Testis (tissue), 3 donors: ENCODE measurements around the gene LHFPL4. TPM values are rescaled to one million over a fixed set of nuclear protein-coding genes. Genes with fewer than 3 reads are reported as not detected.

Experiments
- DNase-seq: peaks from one replicate; pipeline ENCODE4 v3.0.0-alpha.2; 2019
- H3K27ac ChIP-seq, 2 donors: fragments of 200-600 bp; sonication (generic); one replicate each; pipeline ENCODE4 v1.5.1; 2019
- H3K27me3 ChIP-seq: fragments of 200-600 bp; sonication (generic); one replicate; pipeline ENCODE4 v1.5.1; 2019
- H3K36me3 ChIP-seq: fragments of 200-600 bp; sonication (generic); one replicate; pipeline ENCODE4 v1.5.1; 2017; ENCODE audit warnings: low read depth; ENCODE audit errors: missing control alignments
- H3K4me1 ChIP-seq: fragments of 200-600 bp; sonication (generic); one replicate; pipeline ENCODE4 v1.5.1; 2019
- H3K4me3 ChIP-seq, 2 donors: fragments of 200-600 bp; sonication (generic); one replicate each; pipeline ENCODE4 v1.5.1; 2017 to 2019
- H3K9me3 ChIP-seq: fragments of 200-600 bp; sonication (generic); one replicate; pipeline ENCODE4 v1.5.1; 2017
- POLR2A ChIP-seq: fragments of 450-650 bp; IDR thresholded peaks from one replicate; pipeline ENCODE4 v1.6.1; 2017; ENCODE audit warnings: antibody characterized with exemption, mild to moderate bottlenecking, moderate library complexity
- WGBS, 2 donors: methylation state at CpG; one replicate each; pipeline ENCODE4 v1.1.5; 2018; 5-methylcytosine and 5-hydroxymethylcytosine counted together
- intact Hi-C: fragments of 100-400 bp; cut with DNase I; formaldehyde crosslinking; loops from one replicate; pipeline ENCODE4 v1.15.1; 2023; ENCODE audit warnings: low total_unique reads
- polyA plus RNA-seq: library from polyadenylated mRNA; stranded (reverse); fragments of 350-450 nt; fragmentation: Illumina TruSeq; extraction: RNeasy Lipid Tissue Mini Kit (QIAGEN cat#74804); gene quantifications from one replicate; pipeline ENCODE4 v1.2.3, GENCODE V29; 2014; ENCODE audit warnings: low read depth, low replicate concordance; ENCODE audit not compliant: insufficient read depth
- total RNA-seq, 2 donors: library from RNA; depleted of rRNA; stranded (reverse); fragments of >200 nt; gene quantifications; one replicate each; pipeline ENCODE4 v1.2.3, GENCODE V29; 2016
- TF ChIP-seq, protein P1 (sequence below), 3 experiments: fragments of 450-650 bp in 2 of 3; fragments of 200-600 bp in 1 of 3; sonication (generic) in 1 of 3; IDR thresholded peaks; one replicate each; pipeline ENCODE4 v1.5.1; 2016 to 2019; ENCODE audit warnings: antibody characterized with exemption in 3 of 3, mild to moderate bottlenecking in 2 of 3, moderate library complexity in 1 of 3

Gene LHFPL4
- total and polyA plus RNA-seq, 3 donors from 2014 or later = 1.3 to 2.3 (median 1.3) TPM

GRCh38 chr3:9450991-9451390 lies 102.6 kb downstream of the LHFPL4 start:
- Histone ChIP-seq H3K27ac (no peak overlapping the region), H3K4me3 (no peak overlapping the region), H3K4me1 (no peaks in the 10 kb centered on the region), H3K9me3 (no peaks in the 10 kb centered on the region), H3K27me3 (no peaks in the 10 kb centered on the region), H3K36me3 (no peaks in the 10 kb centered on the region)
- intact Hi-C loops = no loop called here
- DNase-seq = no peak
- WGBS, 2 donors = 93 to 94% methylated on average over 2 of the region's 2 CpGs
- TF ChIP-seq, protein P1, sequence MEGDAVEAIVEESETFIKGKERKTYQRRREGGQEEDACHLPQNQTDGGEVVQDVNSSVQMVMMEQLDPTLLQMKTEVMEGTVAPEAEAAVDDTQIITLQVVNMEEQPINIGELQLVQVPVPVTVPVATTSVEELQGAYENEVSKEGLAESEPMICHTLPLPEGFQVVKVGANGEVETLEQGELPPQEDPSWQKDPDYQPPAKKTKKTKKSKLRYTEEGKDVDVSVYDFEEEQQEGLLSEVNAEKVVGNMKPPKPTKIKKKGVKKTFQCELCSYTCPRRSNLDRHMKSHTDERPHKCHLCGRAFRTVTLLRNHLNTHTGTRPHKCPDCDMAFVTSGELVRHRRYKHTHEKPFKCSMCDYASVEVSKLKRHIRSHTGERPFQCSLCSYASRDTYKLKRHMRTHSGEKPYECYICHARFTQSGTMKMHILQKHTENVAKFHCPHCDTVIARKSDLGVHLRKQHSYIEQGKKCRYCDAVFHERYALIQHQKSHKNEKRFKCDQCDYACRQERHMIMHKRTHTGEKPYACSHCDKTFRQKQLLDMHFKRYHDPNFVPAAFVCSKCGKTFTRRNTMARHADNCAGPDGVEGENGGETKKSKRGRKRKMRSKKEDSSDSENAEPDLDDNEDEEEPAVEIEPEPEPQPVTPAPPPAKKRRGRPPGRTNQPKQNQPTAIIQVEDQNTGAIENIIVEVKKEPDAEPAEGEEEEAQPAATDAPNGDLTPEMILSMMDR (IDR thresholded peaks at IDR 0.05) = no peak
- no peak for TF ChIP-seq POLR2A

- H3K36me3 ChIP-seq = no peaks in the 10 kb centered on the region
- no peaks in the 10 kb centered on the region for H3K27me3 ChIP-seq
- no peaks in the 10 kb centered on the region for H3K4me1 ChIP-seq
- TF ChIP-seq POLR2A = no peak
- TF ChIP-seq, protein P1 (IDR thresholded peaks at IDR 0.05) = no peak
- no peak overlapping the region for H3K4me3 ChIP-seq
- DNase-seq = no peak
- H3K9me3 ChIP-seq = no peaks in the 10 kb centered on the region
- 86 to 89% methylated on average over 1 of the region's 1 CpG for WGBS, 2 donors
- intact Hi-C loops = no loop called here
- H3K27ac ChIP-seq = no peak overlapping the region
Measured at GRCh38 chr3:9450126-9450525, 103.5 kb downstream of the LHFPL4 start.

- no peak overlapping the region for H3K4me3 ChIP-seq
- H3K36me3 ChIP-seq = no peaks in the 10 kb centered on the region
- no peaks in the 10 kb centered on the region for H3K9me3 ChIP-seq
- TF ChIP-seq, protein P1 (IDR thresholded peaks at IDR 0.05) = no peak
- no peak for TF ChIP-seq POLR2A
- intact Hi-C loops = no loop called here
- no peaks in the 10 kb centered on the region for H3K4me1 ChIP-seq
- no peak for DNase-seq
- no peaks in the 10 kb centered on the region for H3K27me3 ChIP-seq
- 86% methylated on average over 1 of the region's 1 CpG for WGBS, 2 donors
- no peak overlapping the region for H3K27ac ChIP-seq
Measured at GRCh38 chr3:9448643-9449042, 105.0 kb downstream of the LHFPL4 start.

Other genes starting within 250 kb of the LHFPL4 start
- 10 to 100 TPM; 55.0 to 76.1 TPM for gene THUMPD3, start 190.8 kb downstream of the LHFPL4 start, total RNA-seq
- 140 TPM for gene THUMPD3, start 190.8 kb downstream of the LHFPL4 start, polyA plus RNA-seq
- gene SETD5, start 156.2 kb downstream of the LHFPL4 start, total RNA-seq = 100 to 1,000 TPM; 155 to 168 TPM
- gene SETD5, start 156.2 kb downstream of the LHFPL4 start, polyA plus RNA-seq = 70.5 TPM
- 10 to 100 TPM; 58.9 to 70.6 TPM for gene MTMR14, start 95.7 kb upstream of the LHFPL4 start, total RNA-seq
- 43.6 TPM for gene MTMR14, start 95.7 kb upstream of the LHFPL4 start, polyA plus RNA-seq
- 1 to 10 TPM in 1 of 2 donors, under 1 TPM in 1; 0.31 to 1.4 TPM for gene CPNE9, start 150.0 kb upstream of the LHFPL4 start, total RNA-seq
- 1.3 TPM for gene CPNE9, start 150.0 kb upstream of the LHFPL4 start, polyA plus RNA-seq
- gene BRPF1, start 177.9 kb upstream of the LHFPL4 start, total RNA-seq = 10 to 100 TPM; 55.1 to 58.4 TPM
- 47.4 TPM for gene BRPF1, start 177.9 kb upstream of the LHFPL4 start, polyA plus RNA-seq
- gene OGG1, start 196.1 kb upstream of the LHFPL4 start, total RNA-seq = 10 to 100 TPM; 30.3 to 36.4 TPM
- 18.8 TPM for gene OGG1, start 196.1 kb upstream of the LHFPL4 start, polyA plus RNA-seq
- gene CAMK1, start 216.1 kb upstream of the LHFPL4 start, total RNA-seq = 100 to 1,000 TPM; 127 to 185 TPM
- 62.7 TPM for gene CAMK1, start 216.1 kb upstream of the LHFPL4 start, polyA plus RNA-seq
- gene TADA3, start 238.7 kb upstream of the LHFPL4 start, total RNA-seq = 100 to 1,000 TPM in 1 of 2 donors, 10 to 100 TPM in 1; 94.6 to 123 TPM
- gene TADA3, start 238.7 kb upstream of the LHFPL4 start, polyA plus RNA-seq = 123 TPM
- 100 to 1,000 TPM; 108 to 124 TPM for gene ARPC4, start 239.3 kb upstream of the LHFPL4 start, total RNA-seq
- 99.6 TPM for gene ARPC4, start 239.3 kb upstream of the LHFPL4 start, polyA plus RNA-seq